ENCODE measurements around the gene PHLDB1.

DNA sequence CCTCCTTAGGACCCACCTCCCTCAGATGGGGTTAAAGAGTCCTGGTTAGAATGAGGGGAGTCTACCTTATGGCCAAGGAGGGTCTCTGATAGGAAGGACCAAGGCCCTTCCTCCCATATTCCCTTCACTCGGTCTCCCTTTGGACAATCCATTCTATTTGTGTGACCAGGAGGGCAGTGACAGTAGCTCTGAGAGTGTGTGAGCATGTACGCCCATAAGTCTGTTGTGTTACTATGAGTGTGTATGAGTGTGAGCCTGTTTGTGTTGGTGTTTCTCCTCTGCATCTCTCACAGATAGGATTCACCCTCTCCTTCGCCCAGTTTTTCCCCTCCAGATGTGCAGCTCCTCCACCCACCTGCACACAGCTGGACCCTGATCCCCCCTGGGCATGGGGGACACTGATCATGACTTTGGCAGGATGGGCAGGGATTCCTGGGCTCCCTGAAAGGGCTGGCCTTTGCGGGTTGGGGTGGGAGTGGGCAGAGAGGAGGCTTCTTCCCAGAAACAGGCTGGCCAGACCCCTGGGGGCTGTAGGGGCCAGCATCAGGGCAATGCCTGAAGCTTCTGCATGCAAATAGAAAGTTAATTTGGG lies 14.5 kb downstream of the PHLDB1 start:
- TF ChIP-seq, protein P1, sequence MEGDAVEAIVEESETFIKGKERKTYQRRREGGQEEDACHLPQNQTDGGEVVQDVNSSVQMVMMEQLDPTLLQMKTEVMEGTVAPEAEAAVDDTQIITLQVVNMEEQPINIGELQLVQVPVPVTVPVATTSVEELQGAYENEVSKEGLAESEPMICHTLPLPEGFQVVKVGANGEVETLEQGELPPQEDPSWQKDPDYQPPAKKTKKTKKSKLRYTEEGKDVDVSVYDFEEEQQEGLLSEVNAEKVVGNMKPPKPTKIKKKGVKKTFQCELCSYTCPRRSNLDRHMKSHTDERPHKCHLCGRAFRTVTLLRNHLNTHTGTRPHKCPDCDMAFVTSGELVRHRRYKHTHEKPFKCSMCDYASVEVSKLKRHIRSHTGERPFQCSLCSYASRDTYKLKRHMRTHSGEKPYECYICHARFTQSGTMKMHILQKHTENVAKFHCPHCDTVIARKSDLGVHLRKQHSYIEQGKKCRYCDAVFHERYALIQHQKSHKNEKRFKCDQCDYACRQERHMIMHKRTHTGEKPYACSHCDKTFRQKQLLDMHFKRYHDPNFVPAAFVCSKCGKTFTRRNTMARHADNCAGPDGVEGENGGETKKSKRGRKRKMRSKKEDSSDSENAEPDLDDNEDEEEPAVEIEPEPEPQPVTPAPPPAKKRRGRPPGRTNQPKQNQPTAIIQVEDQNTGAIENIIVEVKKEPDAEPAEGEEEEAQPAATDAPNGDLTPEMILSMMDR (IDR thresholded peaks at IDR 0.05): no peak
- TF ChIP-seq ZFX (IDR thresholded peaks at IDR 0.05; ENCODE audit: borderline replicate concordance): no peak

Measured in 22Rv1 (cell line).